HCT116 (cell line): ENCODE data around the gene APOC1. TPM values are rescaled to one million over a fixed set of nuclear protein-coding genes. Genes with fewer than 3 reads are reported as not detected.

Experiments
- ATAC-seq: fragments of 200-7000 bp; cut with Tn5 transposase; 2 replicates; pipeline ENCODE4 v1.9.1; 2020; ENCODE audit warnings: mild to moderate bottlenecking, moderate library complexity
- BruUV-seq: library from RNA; stranded (reverse); fragments of 400-500 nt; replicated peaks from 2 replicates; lab custom pipeline; 2021; lab: Mats Ljungman, UMichigan
- CTCF ChIA-PET: fragments of 300-600 bp; sonication (Branson Sonifier 250); formaldehyde crosslinking; loops from one replicate; lab custom pipeline; 2021; ENCODE audit warnings: antibody characterized with exemption; lab: Charles Lee
- POLR2A ChIA-PET: fragments of 300-600, 350-600 bp; sonication (Branson Sonifier 250); formaldehyde crosslinking; loops from one replicate; lab custom pipeline; 2021; ENCODE audit warnings: antibody characterized with exemption; lab: Charles Lee
- RAD21 ChIA-PET, 2 experiments: fragments of 300-600 bp; sonication (Branson Sonifier 250); formaldehyde crosslinking; loops; one replicate each; lab custom pipeline; 2023; ENCODE audit warnings: low total read pairs in 2 of 2; ENCODE audit not compliant: uncharacterized antibody in 2 of 2, unreplicated experiment in 2 of 2, low non-redundant PET in 1 of 2; lab: Charles Lee
- DNase-seq: peaks from one replicate; pipeline ENCODE4 v3.0.0-alpha.2; 2010; ENCODE audit warnings: low read depth, low spot score
- H2AFZ ChIP-seq: fragments of 200-600 bp; shearing (Covaris generic), sonication (generic); 2 replicates; pipeline ENCODE4 v1.6.1; 2017; ENCODE audit warnings: low read depth, mixed run types, mixed read lengths, antibody characterized with exemption, low read length; ENCODE audit not compliant: poor library complexity, severe bottlenecking
- H3K27ac ChIP-seq: 2 replicates; pipeline ENCODE4 v1.5.1; 2012; ENCODE audit warnings: low read depth, low read length
- H3K27me3 ChIP-seq: fragments of 200-600 bp; sonication (generic); 2 replicates; pipeline ENCODE4 v1.6.1; 2016; ENCODE audit warnings: mixed run types, low read length, mixed read lengths; ENCODE audit not compliant: insufficient read depth
- H3K36me3 ChIP-seq, 2 experiments: fragments of 200-500 bp in 1 of 2; fragments of 200-600 bp in 1 of 2; sonication (Bioruptor generic) in 1 of 2; sonication (generic) in 1 of 2; 2 replicates each; pipeline versions ENCODE4 v1.5.1 to v1.6.1; 2014 to 2016; ENCODE audit warnings: low read length in 2 of 2, inconsistent platforms in 1 of 2, mixed read lengths in 1 of 2, mixed run types in 1 of 2; ENCODE audit not compliant: insufficient read depth in 2 of 2, control insufficient read depth in 1 of 2
- H3K4me1 ChIP-seq, 2 experiments: fragments of 200-600 bp in 1 of 2; sonication (generic) in 1 of 2; 2 replicates each; pipeline versions ENCODE4 v1.5.1 to v1.6.1; 2012 to 2017; ENCODE audit warnings: low read length in 2 of 2, inconsistent platforms in 1 of 2, mild to moderate bottlenecking in 1 of 2, mixed read lengths in 1 of 2, mixed run types in 1 of 2, moderate library complexity in 1 of 2; ENCODE audit not compliant: insufficient read depth in 2 of 2, control insufficient read depth in 1 of 2
- H3K4me2 ChIP-seq: fragments of 200-600 bp; sonication (generic); 2 replicates; pipeline ENCODE4 v1.6.1; 2017; ENCODE audit warnings: mixed run types, low read length, mixed read lengths
- H3K4me3 ChIP-seq, 2 experiments: fragments of 200-600 bp in 1 of 2; sonication (generic) in 1 of 2; replicated peaks in 1 of 2; 2 replicates each; pipeline ENCODE4 v1.5.1; 2011 to 2016; ENCODE audit warnings: low read length in 2 of 2, control low read depth in 1 of 2, low read depth in 1 of 2, mild to moderate bottlenecking in 1 of 2, mixed read lengths in 1 of 2, mixed run types in 1 of 2
- H3K79me2 ChIP-seq: fragments of 200-600 bp; sonication (generic); 2 replicates; pipeline ENCODE4 v1.6.1; 2017; ENCODE audit warnings: mild to moderate bottlenecking, mixed run types, low read length, moderate library complexity, mixed read lengths; ENCODE audit not compliant: insufficient read depth
- H3K9ac ChIP-seq: fragments of 200-600 bp; sonication (generic); 2 replicates; pipeline ENCODE4 v1.6.1; 2016; ENCODE audit warnings: low read length, mixed read lengths
- H3K9me2 ChIP-seq: fragments of 200-600 bp; sonication (generic), shearing (Covaris generic); 2 replicates; pipeline ENCODE4 v1.6.1; 2017; ENCODE audit warnings: mixed run types, mild to moderate bottlenecking, moderate library complexity; ENCODE audit not compliant: insufficient read depth
- H3K9me3 ChIP-seq, 2 experiments: fragments of 200-500 bp in 1 of 2; fragments of 200-600 bp in 1 of 2; sonication (Bioruptor generic) in 1 of 2; sonication (generic) in 1 of 2; 2 replicates each; pipeline ENCODE4 v1.6.1; 2014 to 2017; ENCODE audit warnings: low read length in 2 of 2, mixed read lengths in 2 of 2, inconsistent platforms in 1 of 2, low read depth in 1 of 2, mild to moderate bottlenecking in 1 of 2, mixed run types in 1 of 2, moderate library complexity in 1 of 2; ENCODE audit not compliant: control insufficient read depth in 1 of 2, insufficient read depth in 1 of 2
- H4K20me1 ChIP-seq: fragments of 200-600 bp; sonication (generic), shearing (Covaris generic); 2 replicates; pipeline ENCODE4 v1.6.1; 2017; ENCODE audit warnings: mixed run types, mild to moderate bottlenecking, moderate library complexity; ENCODE audit not compliant: insufficient read depth
- ATF3 ChIP-seq: IDR thresholded peaks from 2 replicates; pipeline ENCODE4 v1.6.1; 2012
- CEBPB ChIP-seq: IDR thresholded peaks from 2 replicates; pipeline ENCODE4 v1.6.1; 2012; ENCODE audit warnings: low read depth
- ELF1 ChIP-seq: IDR thresholded peaks from 2 replicates; pipeline ENCODE4 v1.6.1; 2012; ENCODE audit warnings: low read depth, borderline replicate concordance
- EZH2phosphoT487 ChIP-seq: fragments of 200-600 bp; IDR thresholded peaks from 2 replicates; pipeline ENCODE4 v1.6.1; 2018; ENCODE audit warnings: antibody characterized with exemption, borderline replicate concordance
- FOSL1 ChIP-seq: IDR thresholded peaks from 2 replicates; pipeline ENCODE4 v1.6.1; 2012; ENCODE audit warnings: low read depth
- POLR2A ChIP-seq: IDR thresholded peaks from 2 replicates; pipeline ENCODE4 v1.7.0; 2011; ENCODE audit warnings: borderline replicate concordance; ENCODE audit not compliant: insufficient read depth, insufficient read length; ENCODE audit errors: extremely low read depth
- POLR2AphosphoS5 ChIP-seq: IDR thresholded peaks from 2 replicates; pipeline ENCODE4 v1.6.1; 2011; ENCODE audit warnings: mild to moderate bottlenecking, low read depth, low read length, moderate library complexity
- SIN3A ChIP-seq: IDR thresholded peaks from 2 replicates; pipeline ENCODE4 v1.6.1; 2012; ENCODE audit warnings: low read depth
- SP1 ChIP-seq: IDR thresholded peaks from 2 replicates; pipeline ENCODE4 v1.6.1; 2012; ENCODE audit warnings: low read depth
- SRF ChIP-seq: IDR thresholded peaks from 2 replicates; pipeline ENCODE4 v1.6.1; 2012; ENCODE audit warnings: low read depth
- TCF7L2 ChIP-seq: IDR thresholded peaks from 2 replicates; pipeline ENCODE4 v1.7.0; 2011; ENCODE audit warnings: borderline replicate concordance, inconsistent platforms; ENCODE audit not compliant: insufficient read depth, insufficient read length; ENCODE audit errors: extremely low read depth
- ZFX ChIP-seq: fragments of 450-650 bp; IDR thresholded peaks from 2 replicates; pipeline ENCODE4 v1.6.1; 2017
- intact Hi-C: fragments of 100-400 bp; cut with micrococcal nuclease; formaldehyde crosslinking; loops from 2 replicates; pipeline ENCODE4 v1.10.0; 2022
- total RNA-seq: library from RNA; stranded (reverse); gene quantifications from one replicate; pipeline ENCODE4 v1.2.1, GENCODE V29; 2021; ENCODE audit not compliant: unreplicated experiment
- TF ChIP-seq, protein P1 (sequence below): IDR thresholded peaks from 2 replicates; pipeline ENCODE4 v1.6.1; 2012
- TF ChIP-seq, protein P2 (sequence below): IDR thresholded peaks from 2 replicates; pipeline ENCODE4 v1.6.1; 2012; ENCODE audit warnings: low read depth

Gene APOC1
- total RNA-seq, 1 experiment from 2014 or later = 5.1 TPM

- Histone ChIP-seq H3K4me2 (no peak overlapping the region), H3K9me2 (no peaks in the 10 kb centered on the region), H3K36me3 (0 out of 4 replicates have a peak, but pooled peaks cover 0 to 4% of the 10 kb centered on the region in 2 experiments)
- TF ChIP-seq CEBPB (no peak), POLR2A (no peak), SRF (no peak), ATF3 (no peak), ELF1 (no peak), ZFX (no peak), POLR2AphosphoS5 (no peak), EZH2phosphoT487 (no peak), SP1 (no peak), SIN3A (no peak), TCF7L2 (no peak), FOSL1 (no peak)
- TF ChIP-seq, protein P1, sequence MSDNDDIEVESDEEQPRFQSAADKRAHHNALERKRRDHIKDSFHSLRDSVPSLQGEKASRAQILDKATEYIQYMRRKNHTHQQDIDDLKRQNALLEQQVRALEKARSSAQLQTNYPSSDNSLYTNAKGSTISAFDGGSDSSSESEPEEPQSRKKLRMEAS = no peak
- TF ChIP-seq, protein P2, sequence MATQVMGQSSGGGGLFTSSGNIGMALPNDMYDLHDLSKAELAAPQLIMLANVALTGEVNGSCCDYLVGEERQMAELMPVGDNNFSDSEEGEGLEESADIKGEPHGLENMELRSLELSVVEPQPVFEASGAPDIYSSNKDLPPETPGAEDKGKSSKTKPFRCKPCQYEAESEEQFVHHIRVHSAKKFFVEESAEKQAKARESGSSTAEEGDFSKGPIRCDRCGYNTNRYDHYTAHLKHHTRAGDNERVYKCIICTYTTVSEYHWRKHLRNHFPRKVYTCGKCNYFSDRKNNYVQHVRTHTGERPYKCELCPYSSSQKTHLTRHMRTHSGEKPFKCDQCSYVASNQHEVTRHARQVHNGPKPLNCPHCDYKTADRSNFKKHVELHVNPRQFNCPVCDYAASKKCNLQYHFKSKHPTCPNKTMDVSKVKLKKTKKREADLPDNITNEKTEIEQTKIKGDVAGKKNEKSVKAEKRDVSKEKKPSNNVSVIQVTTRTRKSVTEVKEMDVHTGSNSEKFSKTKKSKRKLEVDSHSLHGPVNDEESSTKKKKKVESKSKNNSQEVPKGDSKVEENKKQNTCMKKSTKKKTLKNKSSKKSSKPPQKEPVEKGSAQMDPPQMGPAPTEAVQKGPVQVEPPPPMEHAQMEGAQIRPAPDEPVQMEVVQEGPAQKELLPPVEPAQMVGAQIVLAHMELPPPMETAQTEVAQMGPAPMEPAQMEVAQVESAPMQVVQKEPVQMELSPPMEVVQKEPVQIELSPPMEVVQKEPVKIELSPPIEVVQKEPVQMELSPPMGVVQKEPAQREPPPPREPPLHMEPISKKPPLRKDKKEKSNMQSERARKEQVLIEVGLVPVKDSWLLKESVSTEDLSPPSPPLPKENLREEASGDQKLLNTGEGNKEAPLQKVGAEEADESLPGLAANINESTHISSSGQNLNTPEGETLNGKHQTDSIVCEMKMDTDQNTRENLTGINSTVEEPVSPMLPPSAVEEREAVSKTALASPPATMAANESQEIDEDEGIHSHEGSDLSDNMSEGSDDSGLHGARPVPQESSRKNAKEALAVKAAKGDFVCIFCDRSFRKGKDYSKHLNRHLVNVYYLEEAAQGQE = no peak
- TF ChIP-seq, all 23 proteins: peak for 0
- no peak overlapping the region for H2AFZ ChIP-seq
- no peaks in the 10 kb centered on the region for H4K20me1 ChIP-seq
- no peak for ATAC-seq
- POLR2A ChIA-PET = no interaction called here
- no peaks in the 10 kb centered on the region for H3K9me3 ChIP-seq
- RAD21 ChIA-PET = no interaction called here
- H3K4me3 ChIP-seq = no peak overlapping the region
- DNase-seq = no peak
- H3K9ac ChIP-seq = no peak overlapping the region
- H3K79me2 ChIP-seq = no peaks in the 10 kb centered on the region
- H3K27me3 ChIP-seq = no peaks in the 10 kb centered on the region
- H3K27ac ChIP-seq = no peak overlapping the region
- intact Hi-C loops = no loop called here
- no TSS peak for BruUV-seq
- CTCF ChIA-PET = interaction anchor here (0.7 kb wide), 1 partner anchor 280 kb away, joined by 3 read pairs; no protein-coding TSS in a partner anchor
- peaks cover 7 to 14% of the 10 kb centered on the region in 2 experiments for H3K4me1 ChIP-seq
Observed at GRCh38 chr19:44884566-44884965, 29.8 kb upstream of the APOC1 start.
